ENCODE data around the gene TTC13. TPM values are rescaled to one million over a fixed set of nuclear protein-coding genes. Genes with fewer than 3 reads are reported as not detected.
"Not testable (repeated sequence)": the region's sequence is repeated elsewhere in the genome, so short reads cannot be mapped to it uniquely, and the experiment has no call there.

The TTC13 gene
- total RNA-seq, 1 donor from 2014 or later = 14.5 TPM

- DNase-seq (ENCODE audit: low read depth, low spot score) = no peak
These were observed 8.8 kb upstream of the TTC13 start for GRCh38 chr1:230987448-230987847.

GRCh38 chr1:230986976-230987375, 8.3 kb upstream of the TTC13 start:
- no peak for DNase-seq (ENCODE audit: low read depth, low spot score)

- DNase-seq (ENCODE audit: low read depth, low spot score) = no peak
These were observed 7.0 kb upstream of the TTC13 start for GRCh38 chr1:230985711-230986110.

GRCh38 chr1:230984622-230985515, 6.2 kb upstream of the TTC13 start:
- not testable (repeated sequence) for DNase-seq (ENCODE audit: low read depth, low spot score)

- DNase-seq (ENCODE audit: low read depth, low spot score) = no peak
These were observed 5.2 kb upstream of the TTC13 start for GRCh38 chr1:230983811-230984210.

GRCh38 chr1:230982696-230983095, 4.0 kb upstream of the TTC13 start:
- no peak for DNase-seq (ENCODE audit: low read depth, low spot score)

- no peak for DNase-seq (ENCODE audit: low read depth, low spot score)
These were observed 1.3 kb upstream of the TTC13 start for GRCh38 chr1:230979952-230980351.

- no peak for DNase-seq (ENCODE audit: low read depth, low spot score)
These were observed 692 bp upstream of the TTC13 start for GRCh38 chr1:230979389-230979716.

- DNase-seq (ENCODE audit: low read depth, low spot score) = peak; percentile 19
These were observed 735 bp downstream of the TTC13 start for GRCh38 chr1:230977761-230978490.

GRCh38 chr1:230976825-230977747, 1.6 kb downstream of the TTC13 start:
- no peak for DNase-seq (ENCODE audit: low read depth, low spot score)

GRCh38 chr1:230976360-230976759, 2.3 kb downstream of the TTC13 start:
- DNase-seq (ENCODE audit: low read depth, low spot score) = no peak

GRCh38 chr1:230975636-230976035, 3.0 kb downstream of the TTC13 start:
- no peak for DNase-seq (ENCODE audit: low read depth, low spot score)

- DNase-seq (ENCODE audit: low read depth, low spot score) = no peak
These were observed 5.8 kb downstream of the TTC13 start for GRCh38 chr1:230972855-230973271.

- DNase-seq (ENCODE audit: low read depth, low spot score) = no peak
These were observed 6.9 kb downstream of the TTC13 start for GRCh38 chr1:230971771-230972170.

- no peak for DNase-seq (ENCODE audit: low read depth, low spot score)
These were observed 8.2 kb downstream of the TTC13 start for GRCh38 chr1:230970432-230970831.

GRCh38 chr1:230966358-230966873, 12.2 kb downstream of the TTC13 start:
- DNase-seq (ENCODE audit: low read depth, low spot score) = no peak

GRCh38 chr1:230965535-230965934, 13.1 kb downstream of the TTC13 start:
- no peak for DNase-seq (ENCODE audit: low read depth, low spot score)

- no peak for DNase-seq (ENCODE audit: low read depth, low spot score)
These were observed 13.8 kb downstream of the TTC13 start for GRCh38 chr1:230964896-230965295.

GRCh38 chr1:230958370-230958769, 20.3 kb downstream of the TTC13 start:
- no peak for DNase-seq (ENCODE audit: low read depth, low spot score)

GRCh38 chr1:230957580-230957989, 21.1 kb downstream of the TTC13 start:
- no peak for DNase-seq (ENCODE audit: low read depth, low spot score)

- DNase-seq (ENCODE audit: low read depth, low spot score) = no peak
These were observed 28.3 kb downstream of the TTC13 start for GRCh38 chr1:230950404-230950803.
